ENCODE results near the gene PLEKHM3.
"Not testable (repeated sequence)": the region's sequence is repeated elsewhere in the genome, so short reads cannot be mapped to it uniquely, and the experiment has no call there.

Gene PLEKHM3

GRCh38 chr2:208037564-208038487, 12.5 kb upstream of the PLEKHM3 start:
- no peak for DNase-seq (ENCODE audit: low read depth in 2 of 2)

DNA sequence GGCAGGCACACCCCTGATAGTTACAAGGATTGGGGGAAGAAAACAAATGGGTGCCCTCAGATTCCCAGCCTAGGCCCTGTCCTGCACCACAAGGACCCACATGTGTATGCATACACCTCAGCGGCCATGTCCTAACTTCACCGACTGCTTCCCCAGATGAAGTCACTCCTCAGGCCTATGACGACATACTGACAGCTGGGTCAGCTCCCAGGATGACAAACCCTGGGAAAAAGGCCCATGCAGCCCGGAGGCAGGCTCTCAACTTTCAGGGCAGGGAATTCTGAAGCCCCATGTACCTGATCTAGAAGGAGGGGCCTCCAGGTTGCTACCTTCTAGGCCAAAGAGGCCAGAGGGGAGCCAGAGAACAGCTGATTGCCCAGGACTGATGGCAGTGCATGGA, 11.0 kb upstream of the PLEKHM3 start:
- no peak for DNase-seq (ENCODE audit: low read depth in 2 of 2)

DNA sequence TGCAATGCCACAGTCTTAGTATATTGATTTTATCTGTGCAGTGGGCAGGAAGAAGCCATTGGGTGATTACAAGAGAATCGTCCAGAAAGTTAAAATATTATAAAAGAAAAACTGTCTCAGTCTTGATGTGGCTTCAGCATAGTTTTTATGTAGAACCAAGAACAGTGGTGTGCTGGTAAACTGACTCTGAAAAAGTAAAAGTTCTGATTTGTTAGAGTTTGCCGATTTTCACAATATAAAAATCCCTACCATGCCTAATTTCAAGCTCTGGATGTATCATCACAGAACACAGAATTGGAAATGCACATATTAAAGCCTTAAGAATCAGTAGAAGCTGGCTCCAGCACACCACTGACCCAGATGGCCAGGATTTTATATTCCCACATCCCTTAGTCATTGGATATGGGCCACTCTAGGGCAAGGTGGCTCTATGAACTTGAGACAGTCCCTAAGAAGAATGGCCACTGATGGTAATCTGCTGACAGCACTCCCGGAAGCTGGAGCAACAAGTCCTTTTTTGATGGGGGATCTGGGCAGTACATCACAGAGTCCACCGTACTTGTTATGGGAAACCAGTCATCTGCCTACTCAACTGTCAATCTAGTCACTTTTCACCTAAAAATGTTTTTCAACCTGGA, 9.3 kb upstream of the PLEKHM3 start:
- no peak for DNase-seq (ENCODE audit: low read depth in 2 of 2)

DNA sequence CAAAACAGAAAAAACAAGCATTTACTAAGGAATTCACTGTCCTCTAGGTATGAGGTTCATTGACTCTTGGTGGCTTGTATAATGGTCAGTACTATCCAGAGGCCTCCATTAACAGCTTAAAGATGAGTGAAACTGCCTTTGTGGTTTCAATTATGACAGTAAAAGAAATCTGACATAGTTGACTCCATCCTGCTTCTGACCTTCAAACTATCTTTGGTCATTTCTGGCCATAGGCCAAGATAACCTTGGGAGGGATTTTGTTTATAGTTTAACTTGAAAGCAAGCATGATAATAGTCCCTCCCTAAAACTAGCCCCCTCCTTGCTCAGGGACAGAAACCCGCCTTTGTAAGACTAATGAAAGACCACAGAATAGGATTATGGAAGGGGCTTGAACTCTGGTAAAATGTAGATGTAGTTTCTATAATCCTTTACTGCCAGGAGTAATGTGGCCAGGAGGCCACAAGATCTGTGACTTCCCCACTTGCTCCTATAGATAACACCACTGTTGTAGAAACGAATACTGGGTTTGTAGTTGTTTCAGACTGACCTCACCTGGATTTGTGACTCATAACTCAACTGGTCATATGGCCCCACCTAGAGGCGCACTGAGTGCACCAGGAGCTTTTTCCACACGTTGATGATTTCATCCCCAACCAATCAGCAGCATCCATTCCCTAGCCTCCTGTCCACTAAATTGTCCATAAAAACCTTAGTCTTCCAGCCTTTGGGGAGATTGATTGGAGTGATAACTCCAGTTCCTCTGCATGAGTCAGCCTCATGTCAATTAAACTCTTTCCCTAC, 8.6 kb upstream of the PLEKHM3 start:
- no peak for DNase-seq (ENCODE audit: low read depth in 2 of 2)

DNA sequence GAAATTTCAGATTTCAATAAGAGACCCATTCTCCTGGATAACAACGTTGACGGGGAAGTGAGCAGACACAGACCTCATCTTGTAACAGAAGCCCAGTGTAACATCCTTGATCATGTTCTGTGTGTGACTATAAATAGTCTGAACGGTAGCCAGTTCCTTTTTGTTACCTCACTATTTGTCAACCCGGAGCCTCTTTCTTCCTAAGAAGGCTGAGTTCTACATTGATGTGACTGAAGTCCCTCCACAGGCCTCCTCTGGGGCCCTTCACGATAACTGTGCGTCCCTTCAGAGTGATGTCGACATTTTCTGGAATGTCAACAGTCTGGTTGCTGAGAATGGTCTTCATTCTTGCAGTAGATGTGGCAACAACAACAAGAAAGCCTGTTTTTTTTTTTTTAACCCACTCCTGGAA, 6.3 kb upstream of the PLEKHM3 start:
- DNase-seq (ENCODE audit: low read depth in 2 of 2), result no peak

DNA sequence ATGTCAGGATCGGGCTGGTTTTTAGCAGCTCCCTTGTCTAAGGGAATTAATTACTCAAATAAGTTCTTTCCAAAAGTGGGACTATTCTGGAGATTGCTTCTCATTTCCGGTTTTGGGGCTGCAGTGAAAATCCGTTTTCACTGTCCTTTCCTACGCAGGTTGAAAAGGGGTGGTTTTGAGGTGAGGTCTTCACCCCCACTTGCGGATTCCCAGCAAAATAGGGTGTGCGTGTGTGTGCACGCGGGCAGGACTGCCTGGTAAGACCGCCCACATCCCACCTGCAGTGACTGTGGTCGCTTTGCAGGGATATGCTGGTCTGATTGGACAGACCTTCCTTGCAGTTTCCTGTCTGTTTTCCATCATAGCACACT, 472 bp upstream of the PLEKHM3 start:
- no peak for DNase-seq (ENCODE audit: low read depth in 2 of 2)

- no peak for DNase-seq (ENCODE audit: low read depth in 2 of 2)
Measured at GRCh38 chr2:208024091-208024490, 1.2 kb downstream of the PLEKHM3 start.

GRCh38 chr2:208020253-208020652, 5.1 kb downstream of the PLEKHM3 start:
- peak in 1 of 2 experiments; percentile 52 for DNase-seq (ENCODE audit: low read depth in 2 of 2)

DNA sequence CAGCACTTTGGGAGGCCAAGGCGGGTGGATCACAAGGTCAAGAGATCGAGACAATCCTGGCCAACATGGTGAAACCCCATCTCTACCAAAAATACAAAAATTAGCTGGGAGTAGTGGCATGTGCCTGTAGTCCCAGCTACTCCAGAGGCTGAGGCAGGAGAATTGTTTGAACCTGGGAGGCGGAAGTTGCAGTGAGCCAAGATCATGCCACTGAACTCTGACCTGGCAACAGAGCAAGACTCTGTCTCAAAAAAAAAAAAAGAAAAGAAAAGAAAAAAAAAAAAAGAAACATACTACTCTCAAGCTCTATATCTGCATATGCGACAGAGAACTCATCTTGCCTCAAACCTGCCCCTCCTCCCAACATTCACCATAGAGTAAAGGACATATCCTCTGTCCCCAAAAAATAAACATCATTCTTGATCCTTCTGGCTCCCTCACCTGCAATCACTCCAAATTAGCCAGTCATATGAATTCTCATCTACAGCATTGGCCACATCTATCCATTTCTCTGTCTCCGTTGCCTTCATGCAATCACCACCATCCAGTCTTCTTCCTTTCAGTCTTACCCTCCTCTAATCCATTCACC, 7.1 kb downstream of the PLEKHM3 start:
- DNase-seq (ENCODE audit: low read depth in 2 of 2), result not testable (repeated sequence)

GRCh38 chr2:208017721-208018120, 7.6 kb downstream of the PLEKHM3 start:
- no peak for DNase-seq (ENCODE audit: low read depth in 2 of 2)

DNA sequence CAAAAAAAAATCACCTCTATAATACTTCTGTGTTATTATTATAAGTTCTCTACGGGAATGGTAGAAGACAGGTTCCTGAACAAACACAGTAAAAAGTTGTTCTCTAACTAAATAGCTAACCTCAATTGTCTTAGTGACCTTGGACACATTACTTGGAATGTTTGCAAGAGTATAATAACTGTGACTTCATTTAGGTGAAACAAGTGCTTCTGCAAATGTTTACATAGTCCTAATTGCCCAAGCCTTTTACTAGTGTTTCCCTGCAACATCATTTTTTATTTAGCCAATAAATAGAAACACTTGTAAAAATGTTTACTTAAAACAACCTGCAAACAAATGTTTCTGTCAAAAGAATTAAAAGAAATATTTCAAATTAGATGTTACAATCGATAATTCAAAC, 9.9 kb downstream of the PLEKHM3 start:
- no peak for DNase-seq (ENCODE audit: low read depth in 2 of 2)

DNA sequence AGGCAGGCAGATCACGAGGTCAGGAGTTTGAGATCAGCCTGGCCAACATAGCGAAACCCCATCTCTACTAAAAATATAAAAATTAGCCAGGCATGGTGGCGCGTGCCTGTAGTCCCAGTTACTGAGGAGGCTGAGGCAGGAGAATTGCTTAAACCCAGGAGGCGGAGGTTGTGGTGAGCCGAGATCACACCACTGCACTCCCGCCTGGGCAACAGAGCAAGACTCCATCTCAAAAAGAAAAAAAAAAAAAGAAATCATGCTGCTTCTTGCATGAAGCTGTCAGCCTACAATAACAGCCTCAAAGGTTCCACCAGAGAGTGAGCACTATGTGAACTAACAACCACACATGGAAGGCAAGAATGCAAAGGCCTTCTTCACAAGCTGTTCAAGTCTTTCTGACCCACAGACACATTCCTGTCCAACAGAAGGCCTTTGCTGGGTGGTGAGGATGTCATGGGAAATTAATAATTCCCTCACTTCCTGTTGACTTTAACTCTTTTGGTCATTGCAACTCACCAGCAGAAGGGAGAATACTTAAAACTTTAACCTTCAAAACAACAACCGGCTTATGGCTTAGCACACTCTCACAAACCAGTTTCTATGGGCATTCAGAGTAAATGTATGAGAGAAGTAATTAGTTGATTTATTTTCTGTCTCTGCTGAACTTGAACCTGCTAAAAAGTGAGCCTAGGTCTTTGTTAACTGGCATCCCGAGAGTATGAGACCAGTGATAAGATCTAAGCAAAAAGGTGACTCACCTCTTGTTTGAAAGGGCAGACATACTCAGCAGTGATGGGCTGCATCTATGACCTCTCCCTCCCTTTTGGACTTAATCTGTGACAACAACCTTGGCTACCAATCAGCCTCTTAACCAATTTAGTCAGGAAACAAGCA, 11.8 kb downstream of the PLEKHM3 start:
- no peak for DNase-seq (ENCODE audit: low read depth in 2 of 2)

DNA sequence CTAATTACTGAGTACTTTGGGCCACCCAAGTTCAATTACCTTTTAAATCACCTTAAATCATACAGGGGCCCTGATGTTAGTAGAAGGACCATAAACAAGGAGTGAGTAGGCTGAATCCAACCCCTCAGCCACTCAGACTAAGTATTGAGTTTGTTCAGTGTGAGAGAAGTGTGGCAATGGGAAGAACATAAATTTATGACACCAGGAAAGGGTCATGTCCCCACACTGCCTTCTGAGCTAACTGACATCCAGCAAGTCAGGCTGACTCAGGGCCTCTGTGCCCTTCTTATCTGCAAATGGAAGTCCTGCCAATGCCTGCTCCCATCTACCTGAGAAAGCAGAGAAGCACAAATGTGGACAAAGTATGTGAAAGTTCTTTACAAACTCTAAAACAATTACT, 12.9 kb downstream of the PLEKHM3 start:
- no peak for DNase-seq (ENCODE audit: low read depth in 2 of 2)

- no peak for DNase-seq (ENCODE audit: low read depth in 2 of 2)
Measured at GRCh38 chr2:208010506-208010905, 14.8 kb downstream of the PLEKHM3 start.

- peak in 1 of 2 experiments; percentile 14 for DNase-seq (ENCODE audit: low read depth in 2 of 2)
Measured at GRCh38 chr2:208006833-208007232, 18.5 kb downstream of the PLEKHM3 start.

- no peak for DNase-seq (ENCODE audit: low read depth in 2 of 2)
Measured at GRCh38 chr2:208006337-208006736, 19.0 kb downstream of the PLEKHM3 start.

DNA sequence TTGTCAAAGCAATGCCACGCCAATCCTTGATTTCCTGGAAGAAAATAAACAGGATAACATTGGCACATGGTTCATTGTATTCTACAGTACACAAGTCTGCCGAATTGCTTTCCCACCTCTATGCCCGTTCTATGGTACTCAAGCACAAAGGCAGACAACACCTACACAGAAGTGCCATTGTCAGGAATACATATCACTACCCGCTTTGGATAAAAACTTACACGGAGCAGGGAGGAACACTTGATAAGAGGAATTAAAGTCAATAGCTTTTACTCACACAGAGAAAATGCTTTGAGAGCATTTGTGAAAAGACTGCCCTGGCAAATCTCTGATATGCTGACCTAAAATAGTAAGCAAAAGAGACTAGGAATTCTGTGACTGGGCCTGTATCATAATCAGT, 23.4 kb downstream of the PLEKHM3 start:
- DNase-seq (ENCODE audit: low read depth in 2 of 2), result no peak

DNA sequence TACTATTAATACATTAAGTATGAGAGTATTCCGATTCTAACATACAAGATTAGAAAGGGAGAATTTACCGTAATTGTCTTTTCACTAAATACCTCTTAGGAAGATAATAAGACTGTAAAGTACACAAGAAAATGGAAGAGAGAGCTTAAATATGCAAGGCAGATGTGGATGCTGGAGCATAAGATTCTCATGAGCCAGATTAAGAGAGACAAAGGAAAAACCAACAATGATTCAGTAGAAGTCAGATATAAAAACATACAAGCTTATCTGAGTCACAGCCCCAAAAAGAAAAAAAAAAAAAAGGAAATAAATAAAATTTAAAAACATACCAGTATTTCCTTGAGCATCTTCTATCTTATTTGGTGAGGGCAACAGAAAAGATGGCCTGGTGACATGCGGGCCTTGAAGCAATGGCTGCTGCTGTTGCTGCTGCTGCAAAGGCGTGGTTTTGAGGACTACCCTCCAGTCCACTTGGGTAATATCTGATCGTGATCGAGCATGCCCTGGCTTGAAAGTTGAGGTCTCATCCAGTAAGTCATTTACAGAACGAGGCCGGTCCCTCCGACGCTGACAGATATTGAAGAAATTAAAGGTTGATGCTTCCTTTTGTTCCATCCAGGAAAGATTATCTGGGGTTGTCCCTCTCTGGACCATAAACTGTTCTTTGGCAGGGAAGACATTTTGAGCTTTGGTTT, 24.5 kb downstream of the PLEKHM3 start:
- no peak for DNase-seq (ENCODE audit: low read depth in 2 of 2)

DNA sequence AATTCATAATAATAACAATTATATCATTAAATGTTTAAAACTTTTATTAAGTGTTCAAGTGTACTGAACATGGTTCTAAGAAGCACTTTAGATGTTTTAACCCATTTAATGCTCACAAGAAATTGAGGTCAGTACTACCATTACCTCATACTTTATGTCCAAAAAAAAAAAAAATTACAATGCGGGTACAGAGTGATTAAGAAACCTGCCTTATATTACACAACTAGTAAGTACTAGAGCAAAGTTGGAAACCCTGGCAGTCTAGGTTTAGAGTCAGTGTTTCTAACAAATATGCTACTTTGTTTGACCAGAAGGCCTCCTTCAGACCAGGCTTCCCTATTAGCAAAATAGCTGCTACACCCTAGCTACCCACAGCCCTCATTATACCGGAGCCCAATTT, 28.5 kb downstream of the PLEKHM3 start:
- DNase-seq (ENCODE audit: low read depth in 2 of 2), result no peak

- DNase-seq (ENCODE audit: low read depth in 2 of 2), result no peak
Measured at GRCh38 chr2:207995887-207996286, 29.4 kb downstream of the PLEKHM3 start.

Measured in fibroblast of skin of left quadriceps (primary cell).